Measurements from ENCODE around the gene FXYD2. TPM values are rescaled to one million over a fixed set of nuclear protein-coding genes. Genes with fewer than 3 reads are reported as not detected.

The FXYD2 gene
- total RNA-seq, 2 donors from 2014 or later, result 3.0 TPM

DNA sequence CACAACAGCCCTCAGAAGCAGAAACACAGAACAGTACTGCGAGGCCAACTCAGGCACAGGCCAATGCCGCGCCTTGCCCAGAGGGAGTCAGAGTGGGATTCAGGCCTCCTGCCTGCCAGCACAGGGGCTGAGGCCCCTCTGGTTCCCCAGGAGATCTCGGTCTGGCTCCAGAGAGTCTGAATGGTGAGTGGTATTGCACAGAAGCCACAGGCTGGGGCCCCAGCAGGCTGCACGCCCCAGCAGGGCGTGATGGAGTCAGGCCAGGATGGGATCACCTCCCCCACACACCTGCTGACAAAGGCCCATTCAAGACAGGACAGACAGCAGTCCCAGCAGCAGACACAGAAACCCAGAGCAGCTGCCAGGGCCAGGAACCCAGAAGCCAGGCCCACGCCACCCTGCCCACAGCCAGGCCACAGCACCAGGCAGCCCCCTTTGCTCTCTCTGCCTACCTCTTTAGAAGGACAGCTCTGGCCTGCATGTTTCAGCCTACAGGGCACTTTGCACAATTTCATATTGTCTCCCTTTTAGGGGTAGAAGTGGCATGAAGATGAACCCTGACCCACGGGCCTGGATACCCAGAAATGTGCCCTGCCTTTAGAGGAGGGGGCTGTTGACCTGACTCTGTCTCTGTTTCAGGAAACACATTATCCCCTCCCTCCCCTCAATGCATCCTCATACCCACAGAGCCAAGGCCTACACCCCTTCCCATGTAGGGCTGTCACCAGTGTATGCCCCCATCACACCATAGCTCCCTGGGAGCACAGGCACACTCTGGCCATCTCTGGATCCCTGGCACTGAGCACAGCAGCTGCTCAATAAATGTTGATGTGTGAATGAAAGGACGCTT is 45.8 kb upstream of the FXYD2 start:
- H3K4me1 ChIP-seq (ENCODE audit: control insufficient read depth, insufficient read depth, low read length), result peaks cover 14% of the 10 kb centered on the region
- H3K9ac ChIP-seq (ENCODE audit: extremely low read depth, low read length, poor library complexity, severe bottlenecking), result no peak overlapping the region
- no peaks in the 10 kb centered on the region for H3K27me3 ChIP-seq (ENCODE audit: control insufficient read depth, insufficient read depth, low read length, poor library complexity, severe bottlenecking)
- Mint-ChIP-seq H3K4me1 (peaks cover 45% of the 10 kb centered on the region), H3K9me3 (no peaks in the 10 kb centered on the region), H3K36me3 (ENCODE audit: low read depth) (peaks cover 7% of the 10 kb centered on the region), H3K4me3 (no peak overlapping the region), H3K27me3 (ENCODE audit: insufficient read depth) (peaks cover 33% of the 10 kb centered on the region), H3K27ac (no peak overlapping the region)
- TF ChIP-seq CTCF (conservative IDR thresholded peaks at IDR 0.05), result no peak
- peak overlapping the region; percentile 16 for H3K27ac ChIP-seq (ENCODE audit: low read depth, low read length)
- no peak for DNase-seq
- 74 to 100% methylated on average over 1 to 9 of the region's 9 CpGs for WGBS, 2 experiments (ENCODE audit: insufficient coverage in 1 of 2, insufficient read length in 1 of 2)
- no peaks in the 10 kb centered on the region for H3K9me3 ChIP-seq (ENCODE audit: control insufficient read depth, low read length)
- peaks cover 4% of the 10 kb centered on the region for H3K36me3 ChIP-seq (ENCODE audit: control insufficient read depth, insufficient read depth, low read length)
- H3K4me3 ChIP-seq (ENCODE audit: low read length), result no peak overlapping the region

DNA sequence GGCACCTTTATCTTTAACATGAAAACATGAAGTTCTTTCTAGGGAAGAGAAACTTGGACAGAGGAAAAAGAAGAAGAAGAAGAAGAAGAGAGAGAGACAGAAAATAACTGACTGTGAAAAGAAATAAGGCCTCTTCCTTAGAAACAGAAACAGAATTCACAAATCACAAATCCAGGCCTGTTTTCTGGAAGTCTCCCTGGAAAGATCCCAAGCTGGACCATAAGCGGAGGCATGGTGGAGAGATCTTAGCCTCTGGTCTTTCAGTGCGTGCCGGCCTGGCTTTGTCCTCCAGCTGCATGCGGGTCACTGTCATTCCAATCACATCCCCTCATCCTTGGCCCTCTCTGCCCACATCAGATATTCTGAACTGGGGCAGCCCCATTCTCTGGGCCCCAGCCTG is 45.1 kb upstream of the FXYD2 start:
- Mint-ChIP-seq H3K36me3 (ENCODE audit: low read depth) (peaks cover 11% of the 10 kb centered on the region), H3K9me3 (no peaks in the 10 kb centered on the region), H3K27ac (no peak overlapping the region), H3K27me3 (ENCODE audit: insufficient read depth) (peaks cover 29% of the 10 kb centered on the region), H3K4me3 (no peak overlapping the region), H3K4me1 (peaks cover 40% of the 10 kb centered on the region)
- DNase-seq, result no peak
- Histone ChIP-seq H3K4me1 (ENCODE audit: control insufficient read depth, insufficient read depth, low read length) (peaks cover 11% of the 10 kb centered on the region), H3K27me3 (ENCODE audit: control insufficient read depth, insufficient read depth, low read length, poor library complexity, severe bottlenecking) (no peaks in the 10 kb centered on the region), H3K36me3 (ENCODE audit: control insufficient read depth, insufficient read depth, low read length) (peaks cover 4% of the 10 kb centered on the region), H3K9ac (ENCODE audit: extremely low read depth, low read length, poor library complexity, severe bottlenecking) (no peak overlapping the region), H3K4me3 (ENCODE audit: low read length) (no peak overlapping the region), H3K27ac (ENCODE audit: low read depth, low read length) (no peak overlapping the region), H3K9me3 (ENCODE audit: control insufficient read depth, low read length) (no peaks in the 10 kb centered on the region)
- TF ChIP-seq CTCF (conservative IDR thresholded peaks at IDR 0.05), result no peak
- 68 to 100% methylated on average over 1 to 4 of the region's 4 CpGs for WGBS, 2 experiments (ENCODE audit: insufficient coverage in 1 of 2, insufficient read length in 1 of 2)

DNA sequence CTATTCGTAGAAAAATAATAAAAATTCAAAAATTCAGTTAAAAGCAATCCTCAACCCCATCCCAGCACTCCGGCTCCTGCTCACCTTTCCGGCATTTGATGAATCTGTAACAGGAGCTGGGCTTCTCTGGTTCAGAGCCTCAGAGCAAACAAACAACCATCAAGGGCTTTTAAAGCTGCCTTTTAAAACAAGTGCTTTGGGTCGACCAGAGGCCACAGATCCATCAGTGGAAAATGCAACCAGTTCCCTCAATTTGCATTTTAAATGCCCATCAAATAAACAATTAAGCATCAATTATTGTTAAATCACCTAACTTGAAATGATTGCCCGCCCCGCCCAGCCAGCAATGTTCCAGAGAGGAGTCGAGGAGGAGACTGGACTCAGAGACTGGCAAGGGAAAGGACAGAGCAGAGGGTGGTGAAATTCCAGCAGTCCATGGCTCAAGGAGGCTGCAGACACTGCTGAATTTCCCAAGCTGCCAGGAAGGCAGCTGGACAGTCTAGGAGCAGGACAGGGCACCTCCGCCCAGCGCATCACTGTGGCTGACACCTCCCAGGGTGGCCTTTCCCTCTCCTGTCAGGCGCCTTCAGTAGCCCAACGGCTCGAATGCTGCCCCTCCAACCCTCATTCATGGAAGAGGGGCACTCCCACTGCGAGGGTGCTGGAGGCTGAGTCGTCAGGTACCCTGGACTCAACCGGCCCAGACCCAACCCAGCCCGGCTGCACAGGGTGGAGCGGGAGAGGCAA is 44.4 kb upstream of the FXYD2 start:
- H3K36me3 Mint-ChIP-seq (ENCODE audit: low read depth), result peaks cover 11% of the 10 kb centered on the region
- 58 to 77% methylated on average over 5 to 17 of the region's 17 CpGs for WGBS, 2 experiments (ENCODE audit: insufficient coverage in 1 of 2, insufficient read length in 1 of 2)
- Histone ChIP-seq H3K36me3 (ENCODE audit: control insufficient read depth, insufficient read depth, low read length) (peaks cover 4% of the 10 kb centered on the region), H3K27ac (ENCODE audit: low read depth, low read length) (no peak overlapping the region), H3K4me3 (ENCODE audit: low read length) (no peak overlapping the region), H3K27me3 (ENCODE audit: control insufficient read depth, insufficient read depth, low read length, poor library complexity, severe bottlenecking) (no peaks in the 10 kb centered on the region), H3K4me1 (ENCODE audit: control insufficient read depth, insufficient read depth, low read length) (peaks cover 9% of the 10 kb centered on the region), H3K9me3 (ENCODE audit: control insufficient read depth, low read length) (no peaks in the 10 kb centered on the region), H3K9ac (ENCODE audit: extremely low read depth, low read length, poor library complexity, severe bottlenecking) (no peak overlapping the region)
- no peak for TF ChIP-seq CTCF (conservative IDR thresholded peaks at IDR 0.05)
- H3K4me3 Mint-ChIP-seq, result no peak overlapping the region
- peaks cover 25% of the 10 kb centered on the region for H3K27me3 Mint-ChIP-seq (ENCODE audit: insufficient read depth)
- no peak for DNase-seq
- H3K27ac Mint-ChIP-seq, result no peak overlapping the region
- H3K4me1 Mint-ChIP-seq, result peaks cover 34% of the 10 kb centered on the region
- no peaks in the 10 kb centered on the region for H3K9me3 Mint-ChIP-seq
